ENCODE data around the gene CALD1. TPM values are rescaled to one million over a fixed set of nuclear protein-coding genes. Genes with fewer than 3 reads are reported as not detected.
A peak's percentile ranks its signal among the peaks of the same experiment; 100 is the strongest.

CALD1 gene
- total RNA-seq, 4 donors from 2014 or later, result 1,513 to 2,575 (median 1,808) TPM

- 57 to 70% methylated on average over 3 of the region's 3 CpGs for WGBS, 2 donors (ENCODE audit: low coverage in 1 of 2)
Measured at GRCh38 chr7:134772401-134772800, 7.0 kb upstream of the CALD1 start.

GRCh38 chr7:134773164-134773563 lies 6.3 kb upstream of the CALD1 start:
- Histone ChIP-seq H3K27me3 (no peaks in the 10 kb centered on the region), H3K4me3 (no peak overlapping the region), H3K27ac (no peak overlapping the region), H3K36me3 (no peaks in the 10 kb centered on the region), H3K9me3 (no peaks in the 10 kb centered on the region), H3K4me1 (peaks cover 6 to 18% (median 10%) of the 10 kb centered on the region in 3 donors)
- TF ChIP-seq POLR2AphosphoS5 (IDR thresholded peaks at IDR 0.05) (no peak), EP300 (IDR thresholded peaks at IDR 0.05) (no peak), POLR2A (IDR thresholded peaks at IDR 0.05) (no peak), CTCF (IDR thresholded peaks at IDR 0.05) (no peak)
- 63 to 94% methylated on average over 1 to 3 of the region's 4 CpGs for WGBS, 2 donors (ENCODE audit: low coverage in 1 of 2)
- ATAC-seq, result no peak

More at GRCh38 chr7:134772401-134772800, 7.0 kb upstream of the CALD1 start:
- Histone ChIP-seq H3K9me3 (no peaks in the 10 kb centered on the region), H3K27me3 (no peaks in the 10 kb centered on the region), H3K27ac (no peak overlapping the region), H3K4me1 (peaks cover 1 to 14% (median 2%) of the 10 kb centered on the region in 3 donors), H3K36me3 (no peaks in the 10 kb centered on the region), H3K4me3 (no peak overlapping the region)
- no peak for TF ChIP-seq POLR2AphosphoS5 (IDR thresholded peaks at IDR 0.05)
- TF ChIP-seq CTCF (IDR thresholded peaks at IDR 0.05), result no peak
- TF ChIP-seq EP300 (IDR thresholded peaks at IDR 0.05), result no peak
- no peak for TF ChIP-seq POLR2A (IDR thresholded peaks at IDR 0.05)
- ATAC-seq, result no peak

GRCh38 chr7:134774119-134774518 lies 5.3 kb upstream of the CALD1 start:
- Histone ChIP-seq H3K27ac (no peak overlapping the region), H3K4me3 (no peak overlapping the region), H3K9me3 (no peaks in the 10 kb centered on the region), H3K27me3 (no peaks in the 10 kb centered on the region), H3K4me1 (peaks cover 6 to 28% (median 13%) of the 10 kb centered on the region in 3 donors), H3K36me3 (no peaks in the 10 kb centered on the region)
- 80 to 82% methylated on average over 2 to 3 of the region's 3 CpGs for WGBS, 2 donors (ENCODE audit: low coverage in 1 of 2)
- no peak for ATAC-seq
- no peak for TF ChIP-seq POLR2A (IDR thresholded peaks at IDR 0.05)
- TF ChIP-seq POLR2AphosphoS5 (IDR thresholded peaks at IDR 0.05), result no peak
- no peak for TF ChIP-seq CTCF (IDR thresholded peaks at IDR 0.05)
- no peak for TF ChIP-seq EP300 (IDR thresholded peaks at IDR 0.05)

- no peaks in the 10 kb centered on the region for H3K9me3 ChIP-seq
- WGBS, 2 donors (ENCODE audit: low coverage in 1 of 2), result 58 to 73% methylated on average over 3 of the region's 3 CpGs
- H3K4me3 ChIP-seq, result no peak overlapping the region
- no peak for ATAC-seq
- peaks cover 6 to 28% (median 13%) of the 10 kb centered on the region in 3 donors for H3K4me1 ChIP-seq
- TF ChIP-seq CTCF (IDR thresholded peaks at IDR 0.05), result no peak
- TF ChIP-seq POLR2A (IDR thresholded peaks at IDR 0.05), result no peak
- peak; percentile 51 for TF ChIP-seq POLR2AphosphoS5 (IDR thresholded peaks at IDR 0.05)
- no peak for TF ChIP-seq EP300 (IDR thresholded peaks at IDR 0.05)
- no peaks in the 10 kb centered on the region for H3K36me3 ChIP-seq
- peak overlapping the region; percentile 89 to 100 (median 94) for H3K27ac ChIP-seq
- H3K27me3 ChIP-seq, result no peaks in the 10 kb centered on the region
Measured at GRCh38 chr7:134777470-134777869, 2.0 kb upstream of the CALD1 start.

- no peak for TF ChIP-seq CTCF (IDR thresholded peaks at IDR 0.05)
- peak; percentile 28 for TF ChIP-seq POLR2AphosphoS5 (IDR thresholded peaks at IDR 0.05)
- no peak for TF ChIP-seq POLR2A (IDR thresholded peaks at IDR 0.05)
- H3K27me3 ChIP-seq, result no peaks in the 10 kb centered on the region
- peaks cover 6 to 28% (median 13%) of the 10 kb centered on the region in 3 donors for H3K4me1 ChIP-seq
- 25 to 42% methylated on average over 1 to 2 of the region's 2 CpGs for WGBS, 2 donors (ENCODE audit: low coverage in 1 of 2)
- H3K4me3 ChIP-seq, result no peak overlapping the region
- peak overlapping the region; percentile 89 to 100 (median 94) for H3K27ac ChIP-seq
- H3K9me3 ChIP-seq, result no peaks in the 10 kb centered on the region
- ATAC-seq, result no peak
- no peaks in the 10 kb centered on the region for H3K36me3 ChIP-seq
Measured at GRCh38 chr7:134777908-134778580, 1.4 kb upstream of the CALD1 start.
